ENCODE measurements around the gene RDH13. TPM values are rescaled to one million over a fixed set of nuclear protein-coding genes. Genes with fewer than 3 reads are reported as not detected.

The RDH13 gene
- polyA plus RNA-seq, 1 of the 3 experiments (the other 2 are of a cell fraction) = 9.6 TPM

- 95% methylated on average over 30 of the region's 30 CpGs for WGBS (ENCODE audit: low lambda C conversion rate)
- POLR2A ChIA-PET = no interaction called here
- DNase-seq = no peak
- Histone ChIP-seq H3K4me2 (no peak overlapping the region), H3K27me3 (ENCODE audit: insufficient read depth) (no peaks in the 10 kb centered on the region), H3K27ac (ENCODE audit: low read depth in 2 of 2, low read length in 1 of 2) (no peak overlapping the region), H3K9me3 (no peaks in the 10 kb centered on the region), H3K4me1 (ENCODE audit: control insufficient read depth in 1 of 2, insufficient read depth in 2 of 2, low read depth in 1 of 2, low read length in 1 of 2) (no peaks in the 10 kb centered on the region), H3K79me2 (ENCODE audit: insufficient read depth) (peaks cover 5% of the 10 kb centered on the region; the same call in 1 of the 2 replicates), H3K36me3 (replicated peaks in 1 of 2; ENCODE audit: control insufficient read depth in 1 of 2, insufficient read depth in 2 of 2, low read length in 1 of 2) (peaks cover 0 to 19% of the 10 kb centered on the region in 2 experiments), H4K20me1 (ENCODE audit: insufficient read depth) (no peaks in the 10 kb centered on the region), H3F3A (replicated peaks; ENCODE audit: insufficient read depth) (no peaks in the 10 kb centered on the region), H3K4me3 (ENCODE audit: low read depth in 2 of 2, low read length in 1 of 2) (no peak overlapping the region), H3K9ac (no peak overlapping the region), H3K9me2 (no peaks in the 10 kb centered on the region), H2AFZ (ENCODE audit: low read depth) (no peak overlapping the region)
- CTCF ChIA-PET = no interaction called here
- TF ChIP-seq TAF1 (IDR thresholded peaks at IDR 0.05; ENCODE audit: borderline replicate concordance, low read depth, low read length) (no peak), MAX (IDR thresholded peaks at IDR 0.05; ENCODE audit: low read depth) (no peak), FOXM1 (IDR thresholded peaks at IDR 0.05; ENCODE audit: low read depth) (no peak), REST (IDR thresholded peaks at IDR 0.05; ENCODE audit: low read depth, low read length) (no peak), MEF2A (IDR thresholded peaks at IDR 0.05; ENCODE audit: borderline replicate concordance, low read depth) (no peak), EP300 (IDR thresholded peaks at IDR 0.05; ENCODE audit: borderline replicate concordance in 1 of 2, low read depth in 1 of 2, low read length in 1 of 2) (no peak), RAD21 (IDR thresholded peaks at IDR 0.05; ENCODE audit: low read length) (no peak), GABPA (IDR thresholded peaks at IDR 0.05; ENCODE audit: low read depth) (no peak), TCF12 (IDR thresholded peaks at IDR 0.05) (no peak), PBX3 (IDR thresholded peaks at IDR 0.05) (no peak), GATA2 (CRISPR knock-in tag; IDR thresholded peaks at IDR 0.05) (no peak)
Measured at GRCh38 chr19:55041627-55042343, 21.2 kb downstream of the RDH13 start.

GRCh38 chr19:55041244-55041626, 21.7 kb downstream of the RDH13 start:
- 93% methylated on average over 10 of the region's 10 CpGs for whole genome bisulfite sequencing (ENCODE audit: low lambda C conversion rate)
- H3K79me2 ChIP-seq (ENCODE audit: insufficient read depth) = peaks cover 5% of the 10 kb centered on the region; the same call in 1 of the 2 replicates
- no peaks in the 10 kb centered on the region for H3K9me3 ChIP-seq
- no peak overlapping the region for H3K27ac ChIP-seq (ENCODE audit: low read depth in 2 of 2, low read length in 1 of 2)
- H2AFZ ChIP-seq (ENCODE audit: low read depth) = no peak overlapping the region
- no peak overlapping the region for H3K4me3 ChIP-seq (ENCODE audit: low read depth in 2 of 2, low read length in 1 of 2)
- H3K4me2 ChIP-seq = no peak overlapping the region
- no peaks in the 10 kb centered on the region for H4K20me1 ChIP-seq (ENCODE audit: insufficient read depth)
- no peaks in the 10 kb centered on the region for H3K9me2 ChIP-seq
- TF ChIP-seq SIN3A (IDR thresholded peaks at IDR 0.05; ENCODE audit: borderline replicate concordance, low read depth, low read length) = no peak
- TF ChIP-seq RFX5 (IDR thresholded peaks at IDR 0.05; ENCODE audit: low read length) = no peak
- TF ChIP-seq FOXJ3 (CRISPR knock-in tag; IDR thresholded peaks at IDR 0.05) = no peak
- TF ChIP-seq PBX3 (IDR thresholded peaks at IDR 0.05) = no peak
- no peak for TF ChIP-seq GABPA (IDR thresholded peaks at IDR 0.05; ENCODE audit: low read depth)
- TF ChIP-seq MXI1 (IDR thresholded peaks at IDR 0.05; ENCODE audit: low read depth, low read length) = no peak
- TF ChIP-seq USF1 (IDR thresholded peaks at IDR 0.05; ENCODE audit: borderline replicate concordance, low read depth) = no peak
- no peak for TF ChIP-seq TCF12 (IDR thresholded peaks at IDR 0.05)
- TF ChIP-seq CHD2 (IDR thresholded peaks at IDR 0.05; ENCODE audit: low read length, partially characterized antibody) = no peak
- TF ChIP-seq FOXM1 (IDR thresholded peaks at IDR 0.05; ENCODE audit: low read depth) = no peak
- TF ChIP-seq FOSL2 (IDR thresholded peaks at IDR 0.05; ENCODE audit: borderline replicate concordance, low read depth) = no peak
- no peaks in the 10 kb centered on the region for H3F3A ChIP-seq (replicated peaks; ENCODE audit: insufficient read depth)
- POLR2A ChIA-PET = no interaction called here
- no peaks in the 10 kb centered on the region for H3K27me3 ChIP-seq (ENCODE audit: insufficient read depth)
- H3K9ac ChIP-seq = no peak overlapping the region
- H3K36me3 ChIP-seq (replicated peaks in 1 of 2; ENCODE audit: control insufficient read depth in 1 of 2, insufficient read depth in 2 of 2, low read length in 1 of 2) = peaks cover 0 to 18% of the 10 kb centered on the region in 2 experiments
- DNase-seq = no peak
- no peaks in the 10 kb centered on the region for H3K4me1 ChIP-seq (ENCODE audit: control insufficient read depth in 1 of 2, insufficient read depth in 2 of 2, low read depth in 1 of 2, low read length in 1 of 2)
- CTCF ChIA-PET = no interaction called here
